ENCODE data around the gene PLPPR3. TPM values are rescaled to one million over a fixed set of nuclear protein-coding genes. Genes with fewer than 3 reads are reported as not detected.

PLPPR3 gene, protein sequence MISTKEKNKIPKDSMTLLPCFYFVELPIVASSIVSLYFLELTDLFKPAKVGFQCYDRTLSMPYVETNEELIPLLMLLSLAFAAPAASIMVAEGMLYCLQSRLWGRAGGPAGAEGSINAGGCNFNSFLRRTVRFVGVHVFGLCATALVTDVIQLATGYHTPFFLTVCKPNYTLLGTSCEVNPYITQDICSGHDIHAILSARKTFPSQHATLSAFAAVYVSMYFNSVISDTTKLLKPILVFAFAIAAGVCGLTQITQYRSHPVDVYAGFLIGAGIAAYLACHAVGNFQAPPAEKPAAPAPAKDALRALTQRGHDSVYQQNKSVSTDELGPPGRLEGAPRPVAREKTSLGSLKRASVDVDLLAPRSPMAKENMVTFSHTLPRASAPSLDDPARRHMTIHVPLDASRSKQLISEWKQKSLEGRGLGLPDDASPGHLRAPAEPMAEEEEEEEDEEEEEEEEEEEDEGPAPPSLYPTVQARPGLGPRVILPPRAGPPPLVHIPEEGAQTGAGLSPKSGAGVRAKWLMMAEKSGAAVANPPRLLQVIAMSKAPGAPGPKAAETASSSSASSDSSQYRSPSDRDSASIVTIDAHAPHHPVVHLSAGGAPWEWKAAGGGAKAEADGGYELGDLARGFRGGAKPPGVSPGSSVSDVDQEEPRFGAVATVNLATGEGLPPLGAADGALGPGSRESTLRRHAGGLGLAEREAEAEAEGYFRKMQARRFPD
- total RNA-seq (2013; cell fraction: nucleolus; rRNA removed), result not detected in 2 replicates
- total RNA-seq (2014; rRNA removed), result not detected in 2 replicates
- not detected in 2 replicates for total RNA-seq (2014; rRNA removed; fragmentation: Illumina TruSeq; extraction: Trizol)
- not detected in 2 replicates for total RNA-seq (2021)
- not detected for polyA plus RNA-seq (2011; ENCODE audit: low read depth)
- polyA plus RNA-seq (2011; rRNA removed), result not detected in 2 replicates
- not detected in 2 replicates for polyA plus RNA-seq (2011; cell fraction: cytosol; rRNA removed)
- polyA plus RNA-seq (2011; cell fraction: nucleus; rRNA removed), result not detected in 2 replicates
- 0.08 and 0.12 TPM in 2 replicates for polyA plus RNA-seq (2012)
- not detected in 2 replicates for polyA plus RNA-seq (2014; fragmentation: Illumina TruSeq; extraction: Trizol)
- not detected for polyA plus RNA-seq (2014; fragmentation: Nextera tagmentation; extraction: Ambion mirVana)
- not detected in 2 replicates for polyA plus RNA-seq (2014; rRNA removed)
- under 1 TPM in 1 of 2 experiments, not detected in 1; 0.07 TPM for polyA plus RNA-seq (2016; fragmentation: Nextera tagmentation; extraction: Ambion mirVana)
- 0.10 TPM in 1 of 2 replicates, not detected in the other for polyA minus RNA-seq (2011; rRNA and poly(A)+ RNA removed)
- not detected in 2 replicates for polyA minus RNA-seq (2011; cell fraction: cytosol; rRNA and poly(A)+ RNA removed)
- polyA minus RNA-seq (2011; cell fraction: nucleus; rRNA and poly(A)+ RNA removed), result not detected in 2 replicates
- Bru-seq, nascent RNA, result not detected
- not detected for BruChase-seq, experiment 1, labeled RNA remaining after a 6-hour chase
- not detected for BruChase-seq, experiment 2, labeled RNA remaining after a 2-hour chase
- long read RNA-seq, experiment 1, result 0 reads
- long read RNA-seq, experiment 2, result 0 reads

DNA sequence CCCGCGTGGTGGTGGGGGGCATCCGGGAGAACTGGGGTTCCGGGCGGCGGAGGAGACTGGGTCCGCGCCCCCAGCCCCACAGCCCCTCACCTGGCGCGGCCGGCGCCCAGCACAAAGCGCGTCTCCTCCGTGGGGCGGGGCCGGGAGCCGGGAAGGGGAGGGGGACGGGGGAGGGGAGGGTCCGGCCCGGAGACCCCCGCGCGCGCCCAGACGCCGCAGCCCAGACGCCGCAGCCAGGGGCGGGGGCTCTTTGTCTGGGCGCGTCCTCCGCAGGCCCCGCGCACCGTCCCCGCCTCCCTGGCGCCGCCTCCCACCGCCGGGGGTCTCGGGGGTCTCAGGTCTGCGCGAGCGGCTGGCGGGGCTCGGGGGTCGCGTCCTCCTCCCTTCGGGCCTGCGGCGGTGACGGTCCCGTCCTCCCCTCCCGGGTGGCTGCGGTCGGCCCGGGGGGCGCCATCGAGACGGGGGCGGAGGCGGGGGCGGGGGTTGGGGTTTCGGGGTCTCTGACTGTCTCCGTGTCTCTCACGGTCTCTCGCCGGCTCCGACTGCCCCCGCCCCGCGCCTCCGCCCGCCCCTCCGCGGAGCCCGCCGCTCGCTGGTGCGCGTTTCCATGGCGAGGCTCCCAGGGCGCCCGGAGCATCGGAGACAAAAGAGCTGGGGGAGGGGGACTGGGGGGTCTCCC is at the start of gene PLPPR3:
PLPPR3 (minus strand) TSS at position 131 of the 679 bp plus-strand sequence. CDS start 396 bp downstream, outside the sequence.
- no peaks in the 10 kb centered on the region for H3K27me3 ChIP-seq (replicated peaks in 1 of 2; ENCODE audit: control insufficient read depth in 2 of 2, insufficient read depth in 2 of 2, low read length in 1 of 2)
- H3K4me3 ChIP-seq, result no peak within 1 kb of the TSS
- SMC1A ChIA-PET (ENCODE audit: uncharacterized antibody, unreplicated experiment), result no interaction called here
- no peak within 1 kb of the TSS for H3K4me2 ChIP-seq (ENCODE audit: control insufficient read depth, insufficient read depth)
- no peaks in the 10 kb centered on the region for H3K36me3 ChIP-seq (ENCODE audit: control insufficient read depth in 2 of 2, insufficient read depth in 2 of 2, low read length in 1 of 2)
- no peak within 1 kb of the TSS for H3K9ac ChIP-seq (ENCODE audit: control insufficient read depth, insufficient read depth, low read length)
- no peaks in the 10 kb centered on the region for H4K20me1 ChIP-seq (ENCODE audit: control insufficient read depth, insufficient read depth)
- no peaks in the 10 kb centered on the region for H3K9me3 ChIP-seq (replicated peaks; ENCODE audit: control insufficient read depth, insufficient read depth, low read length)
- RAD21 ChIA-PET (ENCODE audit: unreplicated experiment), result no interaction called here
- BruUV-seq (replicated peaks), result no TSS peak
- in situ Hi-C loops (cut with MboI) (no loop called here), intact Hi-C loops (cut with micrococcal nuclease; ENCODE audit: unreplicated experiment) (no loop called here)
- no peaks in the 10 kb centered on the region for H3K4me1 ChIP-seq (ENCODE audit: control insufficient read depth, insufficient read depth, low read length)
- no peak within 1 kb of the TSS for H2AFZ ChIP-seq (ENCODE audit: control insufficient read depth, low read depth, low read length)
- no peaks in the 10 kb centered on the region for H3K79me2 ChIP-seq (ENCODE audit: control insufficient read depth, insufficient read depth, low read length)
- DNase-seq (ENCODE audit: low read depth, low spot score), result no peak
- CTCF ChIA-PET, result no interaction called here
- POLR2A ChIA-PET, result no interaction called here
- ATAC-seq, result no peak
- 12% methylated on average over 25 of the region's 86 CpGs for WGBS (ENCODE audit: insufficient coverage, insufficient replicate concordance, low lambda C conversion rate, missing lambda C conversion rate)
- no peak within 1 kb of the TSS for H3K27ac ChIP-seq (ENCODE audit: control insufficient read depth, insufficient read depth)
- FAIRE-seq, result no peak
- no peak for TF ChIP-seq ZNF622 (IDR thresholded peaks at IDR 0.05)
- no peak for TF ChIP-seq BHLHE40 (IDR thresholded peaks at IDR 0.05; ENCODE audit: borderline replicate concordance in 1 of 2, low read depth in 2 of 2, low read length in 1 of 2)
- TF ChIP-seq, protein P1, sequence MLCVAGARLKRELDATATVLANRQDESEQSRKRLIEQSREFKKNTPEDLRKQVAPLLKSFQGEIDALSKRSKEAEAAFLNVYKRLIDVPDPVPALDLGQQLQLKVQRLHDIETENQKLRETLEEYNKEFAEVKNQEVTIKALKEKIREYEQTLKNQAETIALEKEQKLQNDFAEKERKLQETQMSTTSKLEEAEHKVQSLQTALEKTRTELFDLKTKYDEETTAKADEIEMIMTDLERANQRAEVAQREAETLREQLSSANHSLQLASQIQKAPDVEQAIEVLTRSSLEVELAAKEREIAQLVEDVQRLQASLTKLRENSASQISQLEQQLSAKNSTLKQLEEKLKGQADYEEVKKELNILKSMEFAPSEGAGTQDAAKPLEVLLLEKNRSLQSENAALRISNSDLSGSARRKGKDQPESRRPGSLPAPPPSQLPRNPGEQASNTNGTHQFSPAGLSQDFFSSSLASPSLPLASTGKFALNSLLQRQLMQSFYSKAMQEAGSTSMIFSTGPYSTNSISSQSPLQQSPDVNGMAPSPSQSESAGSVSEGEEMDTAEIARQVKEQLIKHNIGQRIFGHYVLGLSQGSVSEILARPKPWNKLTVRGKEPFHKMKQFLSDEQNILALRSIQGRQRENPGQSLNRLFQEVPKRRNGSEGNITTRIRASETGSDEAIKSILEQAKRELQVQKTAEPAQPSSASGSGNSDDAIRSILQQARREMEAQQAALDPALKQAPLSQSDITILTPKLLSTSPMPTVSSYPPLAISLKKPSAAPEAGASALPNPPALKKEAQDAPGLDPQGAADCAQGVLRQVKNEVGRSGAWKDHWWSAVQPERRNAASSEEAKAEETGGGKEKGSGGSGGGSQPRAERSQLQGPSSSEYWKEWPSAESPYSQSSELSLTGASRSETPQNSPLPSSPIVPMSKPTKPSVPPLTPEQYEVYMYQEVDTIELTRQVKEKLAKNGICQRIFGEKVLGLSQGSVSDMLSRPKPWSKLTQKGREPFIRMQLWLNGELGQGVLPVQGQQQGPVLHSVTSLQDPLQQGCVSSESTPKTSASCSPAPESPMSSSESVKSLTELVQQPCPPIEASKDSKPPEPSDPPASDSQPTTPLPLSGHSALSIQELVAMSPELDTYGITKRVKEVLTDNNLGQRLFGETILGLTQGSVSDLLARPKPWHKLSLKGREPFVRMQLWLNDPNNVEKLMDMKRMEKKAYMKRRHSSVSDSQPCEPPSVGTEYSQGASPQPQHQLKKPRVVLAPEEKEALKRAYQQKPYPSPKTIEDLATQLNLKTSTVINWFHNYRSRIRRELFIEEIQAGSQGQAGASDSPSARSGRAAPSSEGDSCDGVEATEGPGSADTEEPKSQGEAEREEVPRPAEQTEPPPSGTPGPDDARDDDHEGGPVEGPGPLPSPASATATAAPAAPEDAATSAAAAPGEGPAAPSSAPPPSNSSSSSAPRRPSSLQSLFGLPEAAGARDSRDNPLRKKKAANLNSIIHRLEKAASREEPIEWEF (IDR thresholded peaks at IDR 0.05; ENCODE audit: insufficient replicate concordance, low read depth, low read length), result no peak
- TF ChIP-seq ETV6 (conservative IDR thresholded peaks at IDR 0.05 in 1 of 2, IDR thresholded peaks at IDR 0.05 in 1 of 2; ENCODE audit: borderline replicate concordance in 1 of 2, low read depth in 1 of 2), result no peak
- TF ChIP-seq NBN (IDR thresholded peaks at IDR 0.05), result no peak
- TF ChIP-seq, protein P2, sequence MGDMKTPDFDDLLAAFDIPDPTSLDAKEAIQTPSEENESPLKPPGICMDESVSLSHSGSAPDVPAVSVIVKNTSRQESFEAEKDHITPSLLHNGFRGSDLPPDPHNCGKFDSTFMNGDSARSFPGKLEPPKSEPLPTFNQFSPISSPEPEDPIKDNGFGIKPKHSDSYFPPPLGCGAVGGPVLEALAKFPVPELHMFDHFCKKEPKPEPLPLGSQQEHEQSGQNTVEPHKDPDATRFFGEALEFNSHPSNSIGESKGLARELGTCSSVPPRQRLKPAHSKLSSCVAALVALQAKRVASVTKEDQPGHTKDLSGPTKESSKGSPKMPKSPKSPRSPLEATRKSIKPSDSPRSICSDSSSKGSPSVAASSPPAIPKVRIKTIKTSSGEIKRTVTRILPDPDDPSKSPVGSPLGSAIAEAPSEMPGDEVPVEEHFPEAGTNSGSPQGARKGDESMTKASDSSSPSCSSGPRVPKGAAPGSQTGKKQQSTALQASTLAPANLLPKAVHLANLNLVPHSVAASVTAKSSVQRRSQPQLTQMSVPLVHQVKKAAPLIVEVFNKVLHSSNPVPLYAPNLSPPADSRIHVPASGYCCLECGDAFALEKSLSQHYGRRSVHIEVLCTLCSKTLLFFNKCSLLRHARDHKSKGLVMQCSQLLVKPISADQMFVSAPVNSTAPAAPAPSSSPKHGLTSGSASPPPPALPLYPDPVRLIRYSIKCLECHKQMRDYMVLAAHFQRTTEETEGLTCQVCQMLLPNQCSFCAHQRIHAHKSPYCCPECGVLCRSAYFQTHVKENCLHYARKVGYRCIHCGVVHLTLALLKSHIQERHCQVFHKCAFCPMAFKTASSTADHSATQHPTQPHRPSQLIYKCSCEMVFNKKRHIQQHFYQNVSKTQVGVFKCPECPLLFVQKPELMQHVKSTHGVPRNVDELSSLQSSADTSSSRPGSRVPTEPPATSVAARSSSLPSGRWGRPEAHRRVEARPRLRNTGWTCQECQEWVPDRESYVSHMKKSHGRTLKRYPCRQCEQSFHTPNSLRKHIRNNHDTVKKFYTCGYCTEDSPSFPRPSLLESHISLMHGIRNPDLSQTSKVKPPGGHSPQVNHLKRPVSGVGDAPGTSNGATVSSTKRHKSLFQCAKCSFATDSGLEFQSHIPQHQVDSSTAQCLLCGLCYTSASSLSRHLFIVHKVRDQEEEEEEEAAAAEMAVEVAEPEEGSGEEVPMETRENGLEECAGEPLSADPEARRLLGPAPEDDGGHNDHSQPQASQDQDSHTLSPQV (IDR thresholded peaks at IDR 0.05), result no peak

Data from GM12878 (cell line).